Adrenal gland (tissue), 5 donors: ENCODE data around the gene SSTR3.

ENCODE experiments used
- CTCF ChIP-seq, 6 experiments: fragments of 450-650 bp in 4 of 6; fragments of 200-600 bp in 2 of 6; sonication (generic) in 1 of 6; IDR thresholded peaks; 1 replicate in 5 of 6; 2 replicates in 1 of 6; pipeline versions ENCODE4 v1.5.1 to v1.8.0; 2016 to 2021; ENCODE audit warnings: antibody characterized with exemption in 6 of 6, mild to moderate bottlenecking in 2 of 6, moderate library complexity in 1 of 6
- POLR2A ChIP-seq, 2 donors: fragments of 450-650 bp; IDR thresholded peaks; one replicate each; pipeline ENCODE4 v1.6.1; 2017; ENCODE audit warnings: antibody characterized with exemption in 2 of 2, mild to moderate bottlenecking in 2 of 2, moderate library complexity in 1 of 2
- donor health status: DM: no; HTN: no; CAD: no.

- no peak for TF ChIP-seq CTCF (IDR thresholded peaks at IDR 0.05)
- no peak for TF ChIP-seq POLR2A (IDR thresholded peaks at IDR 0.05)
These were observed 43.9 kb upstream of the SSTR3 start for GRCh38 chr22:37256075-37256726.
